Measurements from ENCODE around the gene MLEC. TPM values are rescaled to one million over a fixed set of nuclear protein-coding genes. Genes with fewer than 3 reads are reported as not detected.
A peak's percentile ranks its signal among the peaks of the same experiment; 100 is the strongest.

Gene MLEC
- total and polyA plus RNA-seq, 9 of the 15 experiments (the other 6 are each of a cell fraction or from before 2014, with no cell fraction given) = 18.5 to 108 (median 57.8) TPM

DNA sequence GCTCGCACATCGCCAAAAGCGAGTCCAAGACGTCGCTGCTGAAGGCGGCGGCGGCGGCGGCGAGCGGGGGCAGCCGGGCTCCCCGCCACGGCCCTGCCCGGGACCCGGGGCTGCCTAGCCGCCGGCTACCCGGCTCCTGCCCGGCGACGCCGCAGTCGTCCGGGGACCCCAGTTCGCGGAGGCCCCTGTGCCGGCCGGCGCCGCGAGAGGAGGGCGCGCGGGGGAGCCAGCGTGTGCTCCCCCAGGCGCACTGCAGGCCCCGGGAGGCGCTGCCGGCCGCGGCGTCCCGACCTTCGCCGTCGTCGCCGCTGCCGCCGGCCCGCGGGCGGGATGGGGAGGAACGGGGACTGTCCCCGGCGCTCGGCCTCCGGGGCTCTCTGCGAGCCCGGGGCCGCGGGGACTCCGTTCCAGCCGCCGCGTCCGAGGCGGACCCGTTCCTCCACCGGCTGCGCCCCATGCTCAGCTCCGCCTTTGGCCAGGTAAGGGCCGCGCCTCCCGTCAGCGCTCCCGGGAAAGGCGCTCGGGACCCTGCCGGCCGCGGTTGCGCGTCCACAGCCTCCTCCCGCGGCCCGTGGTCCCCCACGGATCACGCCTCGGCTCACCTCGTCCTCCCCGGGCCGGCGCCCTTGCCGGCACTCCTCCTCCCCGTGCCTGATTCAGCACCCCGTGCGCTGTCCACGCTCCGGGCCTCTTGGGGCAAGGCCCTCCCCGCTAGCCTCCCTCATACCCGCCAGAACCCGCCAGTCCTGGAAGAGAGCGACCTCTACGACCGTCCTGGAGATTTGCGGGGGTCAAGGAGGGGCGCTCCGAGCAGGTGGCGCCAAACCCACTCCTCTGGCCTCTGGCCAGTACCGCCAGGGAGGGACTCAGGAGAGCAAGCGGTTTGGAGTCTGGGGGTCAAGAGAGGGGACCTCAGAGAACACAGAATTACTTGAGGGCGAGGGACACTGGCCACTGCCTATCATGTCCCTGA is 45.8 kb upstream of the MLEC start (continued):
- TF ChIP-seq E2F8 (IDR thresholded peaks at IDR 0.05; ENCODE audit: low read depth, partially characterized antibody) (no peak), PRMT5 (CRISPR knock-in tag; IDR thresholded peaks at IDR 0.05) (peak; percentile 69; the same call in 1 of the 2 replicates), SETDB1 (IDR thresholded peaks at IDR 0.05; ENCODE audit: low read length) (no peak), ZNF140 (CRISPR knock-in tag; IDR thresholded peaks at IDR 0.05) (no peak), RBM15 (IDR thresholded peaks at IDR 0.05; ENCODE audit: insufficient read depth, low read length) (no peak), ZNF253 (CRISPR knock-in tag; conservative IDR thresholded peaks at IDR 0.05) (no peak), CBFB (CRISPR knock-in tag; IDR thresholded peaks at IDR 0.05) (no peak), KDM4B (IDR thresholded peaks at IDR 0.05; ENCODE audit: borderline replicate concordance in 2 of 2, low read depth in 1 of 2) (no peak), PTRF (tag; IDR thresholded peaks at IDR 0.05) (no peak), RBM25 (IDR thresholded peaks at IDR 0.05; ENCODE audit: low read depth, low read length, severe bottlenecking) (no peak), SMARCC2 (IDR thresholded peaks at IDR 0.05; ENCODE audit: low read depth) (no peak), FOXM1 (IDR thresholded peaks at IDR 0.05; ENCODE audit: low read depth) (no peak), FOXM1 (CRISPR knock-in tag; IDR thresholded peaks at IDR 0.05; ENCODE audit: low read depth) (0 out of 2 replicates have a peak, but pooled peaks have one; percentile 57), FOXP1 (CRISPR knock-in tag; IDR thresholded peaks at IDR 0.05) (peak; percentile 35; the same call in 1 of the 2 replicates), NFE2 (IDR thresholded peaks at IDR 0.05; ENCODE audit: low read depth) (no peak), ZNF696 (CRISPR knock-in tag; conservative IDR thresholded peaks at IDR 0.05) (no peak), TFAP4 (CRISPR knock-in tag; IDR thresholded peaks at IDR 0.05; ENCODE audit: borderline replicate concordance) (peak; percentile 65; the same call in 1 of the 2 replicates), BHLHE40 (IDR thresholded peaks at IDR 0.05; ENCODE audit: low read length) (peak; percentile 62), BRF2 (IDR thresholded peaks at IDR 0.05; ENCODE audit: borderline replicate concordance, insufficient read depth, insufficient read length) (no peak)
- TF ChIP-seq, protein P1, sequence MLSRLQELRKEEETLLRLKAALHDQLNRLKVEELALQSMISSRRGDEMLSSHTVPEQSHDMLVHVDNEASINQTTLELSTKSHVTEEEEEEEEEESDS (CRISPR knock-in tag; IDR thresholded peaks at IDR 0.05) = no peak
- TF ChIP-seq, protein P2, sequence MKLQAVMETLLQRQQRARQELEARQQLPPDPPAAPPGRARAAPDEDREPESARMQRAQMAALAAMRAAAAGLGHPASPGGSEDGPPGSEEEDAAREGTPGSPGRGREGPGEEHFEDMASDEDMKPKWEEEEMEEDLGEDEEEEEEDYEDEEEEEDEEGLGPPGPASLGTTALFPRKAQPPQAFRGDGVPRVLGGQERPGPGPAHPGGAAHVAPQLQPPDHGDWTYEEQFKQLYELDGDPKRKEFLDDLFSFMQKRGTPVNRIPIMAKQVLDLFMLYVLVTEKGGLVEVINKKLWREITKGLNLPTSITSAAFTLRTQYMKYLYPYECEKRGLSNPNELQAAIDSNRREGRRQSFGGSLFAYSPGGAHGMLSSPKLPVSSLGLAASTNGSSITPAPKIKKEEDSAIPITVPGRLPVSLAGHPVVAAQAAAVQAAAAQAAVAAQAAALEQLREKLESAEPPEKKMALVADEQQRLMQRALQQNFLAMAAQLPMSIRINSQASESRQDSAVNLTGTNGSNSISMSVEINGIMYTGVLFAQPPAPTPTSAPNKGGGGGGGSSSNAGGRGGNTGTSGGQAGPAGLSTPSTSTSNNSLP (IDR thresholded peaks at IDR 0.05; ENCODE audit: borderline replicate concordance, low read depth, low read length) = no peak
